MG63 (cell line): ENCODE data around the gene TTC34. TPM values are rescaled to one million over a fixed set of nuclear protein-coding genes. Genes with fewer than 3 reads are reported as not detected.

Source experiments
- DNase-seq: peaks from one replicate; pipeline ENCODE4 v3.0.0-alpha.2; 2020
- H3K27me3 ChIP-seq: fragments of 250-450 bp; sonication (Bioruptor Pico); 2 replicates; pipeline ENCODE4 v1.5.1; 2020; ENCODE audit warnings: mild to moderate bottlenecking, moderate library complexity
- H3K36me3 ChIP-seq: fragments of 250-450 bp; sonication (Bioruptor Pico); 2 replicates; pipeline ENCODE4 v1.5.1; 2020; ENCODE audit warnings: mild to moderate bottlenecking, moderate library complexity
- H3K4me3 ChIP-seq: fragments of 250-450 bp; sonication (Bioruptor Pico); 2 replicates; pipeline ENCODE4 v1.5.1; 2020; ENCODE audit warnings: mild to moderate bottlenecking, moderate library complexity
- H3K9me3 ChIP-seq: fragments of 250-450 bp; sonication (Bioruptor Pico); 2 replicates; pipeline ENCODE4 v1.5.1; 2020; ENCODE audit warnings: mild to moderate bottlenecking, moderate library complexity
- total RNA-seq: library from RNA; depleted of rRNA; stranded (reverse); fragments of >200 nt; shearing (Covaris generic); gene quantifications from 2 replicates; pipeline ENCODE4 v1.2.3, GENCODE V29; 2014; ENCODE audit warnings: low replicate concordance

TTC34 gene
- total RNA-seq, 1 experiment from 2014 or later, result not detected

- DNase-seq, result no peak
- Histone ChIP-seq H3K36me3 (no peaks in the 10 kb centered on the region), H3K27me3 (no peaks in the 10 kb centered on the region), H3K9me3 (no peaks in the 10 kb centered on the region), H3K4me3 (no peak overlapping the region)
Observed at GRCh38 chr1:2833454-2834145, 32.1 kb upstream of the TTC34 start.

GRCh38 chr1:2832506-2833453 lies 31.3 kb upstream of the TTC34 start:
- H3K27me3 ChIP-seq, result no peaks in the 10 kb centered on the region
- H3K4me3 ChIP-seq, result no peak overlapping the region
- no peaks in the 10 kb centered on the region for H3K9me3 ChIP-seq
- no peaks in the 10 kb centered on the region for H3K36me3 ChIP-seq
- no peak for DNase-seq

- no peak for DNase-seq
- Histone ChIP-seq H3K4me3 (no peak overlapping the region), H3K36me3 (no peaks in the 10 kb centered on the region), H3K9me3 (no peaks in the 10 kb centered on the region), H3K27me3 (no peaks in the 10 kb centered on the region)
Observed at GRCh38 chr1:2831596-2832212, 30.2 kb upstream of the TTC34 start.

GRCh38 chr1:2830761-2831425 lies 29.4 kb upstream of the TTC34 start:
- Histone ChIP-seq H3K36me3 (no peaks in the 10 kb centered on the region), H3K4me3 (no peak overlapping the region), H3K9me3 (no peaks in the 10 kb centered on the region), H3K27me3 (no peaks in the 10 kb centered on the region)
- DNase-seq, result no peak

GRCh38 chr1:2829846-2830615 lies 28.5 kb upstream of the TTC34 start:
- Histone ChIP-seq H3K36me3 (no peaks in the 10 kb centered on the region), H3K9me3 (no peaks in the 10 kb centered on the region), H3K4me3 (no peak overlapping the region), H3K27me3 (no peaks in the 10 kb centered on the region)
- no peak for DNase-seq

- DNase-seq, result no peak
- H3K9me3 ChIP-seq, result no peaks in the 10 kb centered on the region
Observed at GRCh38 chr1:2828586-2829250, 27.2 kb upstream of the TTC34 start.

GRCh38 chr1:2826736-2827292 lies 25.3 kb upstream of the TTC34 start:
- Histone ChIP-seq H3K36me3 (no peaks in the 10 kb centered on the region), H3K27me3 (0 out of 2 replicates have a peak, but pooled peaks cover 3% of the 10 kb centered on the region), H3K9me3 (no peaks in the 10 kb centered on the region), H3K4me3 (no peak overlapping the region)
- DNase-seq, result no peak

More at GRCh38 chr1:2828586-2829250, 27.2 kb upstream of the TTC34 start:
- H3K4me3 ChIP-seq, result no peak overlapping the region
- H3K27me3 ChIP-seq, result no peaks in the 10 kb centered on the region
- no peaks in the 10 kb centered on the region for H3K36me3 ChIP-seq

- no peaks in the 10 kb centered on the region for H3K9me3 ChIP-seq
- 0 out of 2 replicates have a peak, but pooled peaks cover 3% of the 10 kb centered on the region for H3K27me3 ChIP-seq
- no peak overlapping the region for H3K4me3 ChIP-seq
- no peak for DNase-seq
- no peaks in the 10 kb centered on the region for H3K36me3 ChIP-seq
Observed at GRCh38 chr1:2826316-2826715, 24.8 kb upstream of the TTC34 start.

GRCh38 chr1:2825487-2826189 lies 24.1 kb upstream of the TTC34 start:
- Histone ChIP-seq H3K36me3 (no peaks in the 10 kb centered on the region), H3K4me3 (no peak overlapping the region), H3K9me3 (no peaks in the 10 kb centered on the region), H3K27me3 (0 out of 2 replicates have a peak, but pooled peaks cover 3% of the 10 kb centered on the region)
- DNase-seq, result no peak

- no peak overlapping the region for H3K4me3 ChIP-seq
- 0 out of 2 replicates have a peak, but pooled peaks cover 3% of the 10 kb centered on the region for H3K27me3 ChIP-seq
- H3K36me3 ChIP-seq, result no peaks in the 10 kb centered on the region
- no peak for DNase-seq
- H3K9me3 ChIP-seq, result no peaks in the 10 kb centered on the region
Observed at GRCh38 chr1:2824999-2825398, 23.5 kb upstream of the TTC34 start.

GRCh38 chr1:2823921-2824610 lies 22.6 kb upstream of the TTC34 start:
- H3K27me3 ChIP-seq, result 0 out of 2 replicates have a peak, but pooled peaks cover 3% of the 10 kb centered on the region
- no peaks in the 10 kb centered on the region for H3K36me3 ChIP-seq
- H3K4me3 ChIP-seq, result no peak overlapping the region
- H3K9me3 ChIP-seq, result no peaks in the 10 kb centered on the region
- no peak for DNase-seq

GRCh38 chr1:2822621-2823145 lies 21.2 kb upstream of the TTC34 start:
- no peak overlapping the region for H3K4me3 ChIP-seq
- no peaks in the 10 kb centered on the region for H3K9me3 ChIP-seq
- no peak for DNase-seq
- H3K36me3 ChIP-seq, result no peaks in the 10 kb centered on the region
- 0 out of 2 replicates have a peak, but pooled peaks cover 3% of the 10 kb centered on the region for H3K27me3 ChIP-seq

GRCh38 chr1:2821966-2822620 lies 20.6 kb upstream of the TTC34 start:
- DNase-seq, result peak; percentile 66
- Histone ChIP-seq H3K27me3 (peaks cover 6% of the 10 kb centered on the region), H3K9me3 (no peaks in the 10 kb centered on the region), H3K4me3 (no peak overlapping the region), H3K36me3 (no peaks in the 10 kb centered on the region)
